Lower lobe of right lung (tissue), 2 donors: ENCODE measurements around the gene CAMK2A. TPM values are rescaled to one million over a fixed set of nuclear protein-coding genes. Genes with fewer than 3 reads are reported as not detected.
"Not testable (repeated sequence)": the region's sequence is repeated elsewhere in the genome, so short reads cannot be mapped to it uniquely, and the experiment has no call there.

Experiments
- ATAC-seq, 2 donors: fragments of 200-7000 bp; cut with Tn5 transposase; one replicate each; pipeline ENCODE4 v1.9.1; 2020 to 2022; ENCODE audit warnings: mild to moderate bottlenecking in 2 of 2, moderate library complexity in 2 of 2
- DNase-seq: peaks from one replicate; pipeline ENCODE4 v3.0.0-alpha.2; 2020
- H3K27ac ChIP-seq: fragments of 200-600 bp; one replicate; pipeline ENCODE4 v1.8.0; 2022
- H3K27me3 ChIP-seq: fragments of 200-600 bp; one replicate; pipeline ENCODE4 v1.8.0; 2022; ENCODE audit warnings: low read depth
- H3K36me3 ChIP-seq: fragments of 200-600 bp; one replicate; pipeline ENCODE4 v1.8.0; 2022; ENCODE audit warnings: mild to moderate bottlenecking
- H3K4me1 ChIP-seq: fragments of 200-600 bp; one replicate; pipeline ENCODE4 v1.8.0; 2022
- H3K4me3 ChIP-seq: fragments of 200-600 bp; one replicate; pipeline ENCODE4 v1.8.0; 2022; ENCODE audit warnings: mild to moderate bottlenecking
- H3K9me3 ChIP-seq: fragments of 200-600 bp; one replicate; pipeline ENCODE4 v1.8.0; 2022
- CTCF ChIP-seq: fragments of 200-600 bp; IDR thresholded peaks from one replicate; pipeline ENCODE4 v1.8.0; 2022; ENCODE audit warnings: antibody characterized with exemption, mild to moderate bottlenecking
- intact Hi-C: fragments of 100-400 bp; cut with DNase I; formaldehyde crosslinking; loops from one replicate; pipeline ENCODE4 v1.11.0; 2022
- total RNA-seq: library from RNA; stranded (reverse); fragmentation: NEBNext Ultra II Directional; extraction: Animal tissue kit (Norgen Biotek cat#: 25700); gene quantifications from one replicate; pipeline ENCODE4 v1.2.1, GENCODE V29; 2021
- donor health status: DM: no; HTN: yes; CAD: no; lungs with severe emphysema.

CAMK2A gene
- total RNA-seq, 1 donor from 2014 or later: 1.3 TPM

DNA sequence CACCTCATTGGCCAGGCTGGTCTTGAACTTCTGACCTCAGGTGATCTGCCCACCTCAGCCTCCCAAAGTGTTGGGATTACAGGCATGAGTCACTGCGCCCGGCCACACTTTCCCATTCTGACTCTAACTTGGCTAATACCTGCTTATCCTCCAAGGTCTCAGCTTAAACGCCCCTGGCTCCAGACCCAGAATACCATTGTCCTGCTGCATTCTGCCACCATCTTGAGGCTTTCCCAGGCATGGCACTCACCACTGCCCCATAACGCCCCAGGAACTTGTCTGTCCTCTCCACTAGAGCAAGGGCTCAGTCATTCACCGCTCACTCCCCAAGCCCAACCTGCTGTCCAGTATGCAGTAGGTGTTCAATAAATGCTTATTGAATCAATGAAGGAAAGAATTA lies 39.8 kb downstream of the CAMK2A start:
- Histone ChIP-seq H3K36me3 (no peaks in the 10 kb centered on the region), H3K27ac (no peak overlapping the region), H3K27me3 (no peaks in the 10 kb centered on the region), H3K4me3 (no peak overlapping the region), H3K4me1 (peaks cover 7% of the 10 kb centered on the region), H3K9me3 (no peaks in the 10 kb centered on the region)
- no peak for TF ChIP-seq CTCF
- intact Hi-C loops: no loop called here
- no peak for ATAC-seq
- no peak for DNase-seq

DNA sequence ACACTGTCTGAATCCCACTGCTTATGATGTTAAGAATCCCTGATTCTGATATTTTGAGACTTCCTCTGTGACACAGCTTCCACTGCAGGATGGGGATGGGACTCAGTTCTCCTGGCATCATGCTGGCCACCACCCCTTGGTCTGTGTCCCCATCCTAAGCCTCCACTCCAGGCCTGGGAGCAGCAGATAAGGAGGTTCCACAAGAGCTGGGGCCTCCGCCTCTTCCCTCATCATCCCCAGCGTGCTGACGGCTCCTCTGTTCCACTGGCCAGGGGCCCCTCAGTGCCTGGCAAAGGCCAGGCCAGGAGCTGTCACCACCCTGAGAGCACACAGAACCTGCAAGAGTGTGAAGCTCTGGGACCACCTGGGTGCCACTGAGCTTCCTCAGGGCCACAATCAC lies 40.6 kb downstream of the CAMK2A start:
- ATAC-seq: no peak
- Histone ChIP-seq H3K36me3 (no peaks in the 10 kb centered on the region), H3K27me3 (no peaks in the 10 kb centered on the region), H3K4me3 (no peak overlapping the region), H3K27ac (no peak overlapping the region), H3K4me1 (peaks cover 7% of the 10 kb centered on the region), H3K9me3 (no peaks in the 10 kb centered on the region)
- DNase-seq: no peak
- TF ChIP-seq CTCF: no peak
- intact Hi-C loops: no loop called here

- H3K36me3 ChIP-seq, H3K27me3 ChIP-seq, DNase-seq, H3K27ac ChIP-seq, intact Hi-C loops, H3K9me3 ChIP-seq, H3K4me1 ChIP-seq, ATAC-seq, H3K4me3 ChIP-seq: not testable (repeated sequence)
Observed at GRCh38 chr5:150248493-150248892, 41.1 kb downstream of the CAMK2A start.

DNA sequence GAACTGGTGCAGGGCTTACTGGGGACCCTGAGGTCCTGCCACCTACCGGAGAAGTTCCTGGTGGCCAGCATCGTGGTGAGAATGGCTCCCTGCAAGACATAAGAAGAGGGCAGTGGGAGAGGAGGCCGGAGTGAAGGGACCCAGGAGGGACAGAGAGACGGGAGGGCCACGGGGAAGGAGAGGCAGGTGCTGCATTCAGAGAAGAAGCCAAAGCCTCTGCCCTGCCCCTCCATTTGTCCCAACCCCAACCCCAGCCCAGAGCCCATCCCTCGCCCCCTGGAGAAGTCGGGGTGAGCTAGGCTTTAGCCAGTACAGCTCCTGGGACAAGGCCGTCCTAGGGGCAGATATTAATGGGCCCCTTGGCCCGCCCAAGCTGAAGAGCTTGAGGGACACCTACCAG lies 41.8 kb downstream of the CAMK2A start:
- no peaks in the 10 kb centered on the region for H3K27me3 ChIP-seq
- no peaks in the 10 kb centered on the region for H3K9me3 ChIP-seq
- H3K27ac ChIP-seq: no peak overlapping the region
- H3K4me1 ChIP-seq: peaks cover 7% of the 10 kb centered on the region
- no peak for TF ChIP-seq CTCF
- intact Hi-C loops: no loop called here
- no peaks in the 10 kb centered on the region for H3K36me3 ChIP-seq
- ATAC-seq (no peak), DNase-seq (no peak)
- H3K4me3 ChIP-seq: no peak overlapping the region

DNA sequence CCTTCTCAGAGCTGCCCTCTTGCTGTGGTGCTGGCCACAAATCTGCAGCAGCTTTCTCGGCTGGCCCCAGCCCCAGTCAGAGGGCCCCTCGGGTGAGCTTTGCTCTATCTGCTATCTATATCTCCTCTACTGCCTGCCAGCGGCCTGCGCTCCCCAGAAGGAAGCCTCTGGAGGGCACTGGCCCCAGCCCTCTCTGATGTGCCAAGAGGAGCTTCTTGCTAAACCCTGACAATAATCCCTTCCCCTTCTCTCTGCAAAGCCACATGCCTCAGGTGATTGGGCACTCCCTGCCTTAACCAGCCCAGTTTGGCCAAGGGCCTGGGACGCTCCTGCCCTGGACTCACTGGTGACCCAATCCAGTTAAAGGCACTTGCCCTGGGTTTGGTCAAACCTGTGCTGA lies 42.7 kb downstream of the CAMK2A start:
- no peak for DNase-seq
- no peak overlapping the region for H3K4me3 ChIP-seq
- intact Hi-C loops: no loop called here
- no peak for TF ChIP-seq CTCF
- no peak overlapping the region for H3K27ac ChIP-seq
- H3K9me3 ChIP-seq: no peaks in the 10 kb centered on the region
- no peaks in the 10 kb centered on the region for H3K27me3 ChIP-seq
- peaks cover 7% of the 10 kb centered on the region for H3K4me1 ChIP-seq
- no peak for ATAC-seq
- H3K36me3 ChIP-seq: no peaks in the 10 kb centered on the region

DNA sequence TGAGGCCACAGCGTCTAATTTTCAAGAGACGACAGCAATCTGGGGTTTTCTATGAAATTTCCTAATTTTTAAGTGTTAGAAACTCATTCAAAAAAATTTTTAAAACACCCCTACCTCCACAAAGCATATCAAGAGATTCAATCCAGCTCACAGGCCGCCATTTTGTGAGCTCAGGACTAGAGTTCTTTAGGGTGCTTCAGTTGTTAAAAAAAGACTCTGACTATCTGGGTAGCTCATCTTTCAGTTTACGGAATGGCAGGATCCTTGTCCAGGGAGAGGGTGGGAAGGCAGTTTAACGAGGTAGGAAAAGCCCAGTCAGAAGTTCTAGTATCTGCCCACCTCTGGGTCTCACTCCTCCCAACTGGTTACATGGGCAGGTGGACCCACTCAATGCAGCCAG lies 43.1 kb downstream of the CAMK2A start:
- TF ChIP-seq CTCF: no peak
- no peaks in the 10 kb centered on the region for H3K27me3 ChIP-seq
- no peak for DNase-seq
- ATAC-seq: no peak
- no peak overlapping the region for H3K27ac ChIP-seq
- intact Hi-C loops: no loop called here
- H3K36me3 ChIP-seq: no peaks in the 10 kb centered on the region
- H3K4me3 ChIP-seq: no peak overlapping the region
- H3K4me1 ChIP-seq: peaks cover 7% of the 10 kb centered on the region
- no peaks in the 10 kb centered on the region for H3K9me3 ChIP-seq
